GM12878 (cell line): ENCODE data around the gene ALDH1L2. TPM values are rescaled to one million over a fixed set of nuclear protein-coding genes. Genes with fewer than 3 reads are reported as not detected.

Source experiments
- ATAC-seq: fragments of 200-7000 bp; cut with Tn5 transposase; 3 replicates; pipeline ENCODE4 v1.9.1; 2020; ENCODE audit warnings: mild to moderate bottlenecking, moderate library complexity
- BruUV-seq: library from RNA; stranded (reverse); fragments of 400-500 nt; replicated peaks from 2 replicates; lab custom pipeline; 2021; lab: Mats Ljungman, UMichigan
- CTCF ChIA-PET: fragments of 300-600 bp; sonication (Branson Sonifier 250); formaldehyde crosslinking; extraction: SDS; loops from one replicate; lab custom pipeline; 2021; ENCODE audit warnings: inconsistent platforms; lab: Yijun Ruan, JAX
- POLR2A ChIA-PET: fragments of 350-600 bp; formaldehyde crosslinking; extraction: SDS; loops from one replicate; lab custom pipeline; 2021; ENCODE audit warnings: inconsistent platforms; lab: Charles Lee
- RAD21 ChIA-PET: fragments of 300-600 bp; sonication (Branson Sonifier 250); formaldehyde crosslinking; loops from one replicate; lab custom pipeline; 2023; ENCODE audit warnings: antibody characterized with exemption; ENCODE audit not compliant: unreplicated experiment; lab: Charles Lee
- SMC1A ChIA-PET: fragments of 300-600 bp; sonication (Branson Sonifier 250); formaldehyde crosslinking; loops from one replicate; lab custom pipeline; 2023; ENCODE audit not compliant: unreplicated experiment, uncharacterized antibody; lab: Charles Lee
- DNase-seq: peaks from one replicate; pipeline ENCODE4 v3.0.0-alpha.2; 2011; ENCODE audit warnings: low read depth, low spot score
- FAIRE-seq: peaks from 3 replicates; lab custom pipeline; 2011; peaks lifted over from hg19 to GRCh38; lab: Jason Lieb, UNC
- H2AFZ ChIP-seq: 2 replicates; pipeline ENCODE4 v1.6.0; 2011; ENCODE audit warnings: low read depth, low read length, control low read depth; ENCODE audit not compliant: control insufficient read depth
- H3K27ac ChIP-seq: 2 replicates; pipeline ENCODE4 v1.5.1; 2011; ENCODE audit warnings: control low read depth; ENCODE audit not compliant: control insufficient read depth, insufficient read depth
- H3K27me3 ChIP-seq, 2 experiments: replicated peaks in 1 of 2; 2 replicates each; pipeline versions ENCODE4 v1.6.0 to v1.6.1; 2011; ENCODE audit warnings: low read length in 1 of 2; ENCODE audit not compliant: control insufficient read depth in 2 of 2, insufficient read depth in 2 of 2
- H3K36me3 ChIP-seq, 2 experiments: 2 replicates each; pipeline ENCODE4 v1.5.1; 2011; ENCODE audit warnings: low read length in 1 of 2; ENCODE audit not compliant: control insufficient read depth in 2 of 2, insufficient read depth in 2 of 2
- H3K4me1 ChIP-seq: 2 replicates; pipeline ENCODE4 v1.6.1; 2011; ENCODE audit warnings: mild to moderate bottlenecking, low read length, moderate library complexity, mixed read lengths; ENCODE audit not compliant: control insufficient read depth, insufficient read depth
- H3K4me2 ChIP-seq: 2 replicates; pipeline ENCODE4 v1.6.0; 2011; ENCODE audit warnings: control low read depth; ENCODE audit not compliant: control insufficient read depth, insufficient read depth
- H3K4me3 ChIP-seq: fragments of 200-600 bp; sonication (generic); 2 replicates; pipeline ENCODE4 v1.5.1; 2016
- H3K79me2 ChIP-seq: 2 replicates; pipeline ENCODE4 v1.6.0; 2011; ENCODE audit warnings: low read length; ENCODE audit not compliant: control insufficient read depth, insufficient read depth
- H3K9ac ChIP-seq: 2 replicates; pipeline ENCODE4 v1.8.0; 2011; ENCODE audit warnings: low read length, control low read depth, mixed read lengths; ENCODE audit not compliant: control insufficient read depth, insufficient read depth
- H3K9me3 ChIP-seq: replicated peaks from 3 replicates; pipeline ENCODE4 v1.5.1; 2011; ENCODE audit warnings: mild to moderate bottlenecking, low read length; ENCODE audit not compliant: control insufficient read depth, insufficient read depth
- H4K20me1 ChIP-seq: 2 replicates; pipeline ENCODE4 v1.6.0; 2011; ENCODE audit not compliant: control insufficient read depth, insufficient read depth
- BCL11A ChIP-seq: IDR thresholded peaks from 2 replicates; pipeline ENCODE4 v1.6.1; 2011; ENCODE audit warnings: low read depth, low read length
- BMI1 ChIP-seq: fragments of 450-650 bp; IDR thresholded peaks from 2 replicates; pipeline ENCODE4 v1.6.1; 2016; ENCODE audit warnings: mild to moderate bottlenecking, moderate library complexity, borderline replicate concordance
- CBX3 ChIP-seq: fragments of 200-600 bp; sonication (generic); IDR thresholded peaks from 2 replicates; pipeline ENCODE4 v1.6.1; 2016; ENCODE audit warnings: low read depth, borderline replicate concordance
- EED ChIP-seq: sonication (generic); IDR thresholded peaks from 2 replicates; pipeline ENCODE4 v1.6.1; 2016; ENCODE audit warnings: antibody characterized with exemption, low read depth
- GATAD2B ChIP-seq: fragments of 450-650 bp; conservative IDR thresholded peaks from 2 replicates; pipeline ENCODE4 v1.6.1; 2017; ENCODE audit warnings: low read depth, mild to moderate bottlenecking, moderate library complexity
- JUNB ChIP-seq: IDR thresholded peaks from 2 replicates; pipeline ENCODE4 v1.6.1; 2016; ENCODE audit warnings: antibody characterized with exemption, mild to moderate bottlenecking
- JUND ChIP-seq: IDR thresholded peaks from 2 replicates; pipeline ENCODE4 v1.6.1; 2012; ENCODE audit warnings: low read depth, mild to moderate bottlenecking, low read length, improper control_type of control experiment, moderate library complexity
- MEF2A ChIP-seq: IDR thresholded peaks from 2 replicates; pipeline ENCODE4 v1.6.1; 2011; ENCODE audit warnings: low read depth, mild to moderate bottlenecking, low read length, moderate library complexity; ENCODE audit not compliant: insufficient read depth
- MYC ChIP-seq: IDR thresholded peaks from 2 replicates; pipeline ENCODE4 v1.6.1; 2011; ENCODE audit warnings: mild to moderate bottlenecking, low read length, moderate library complexity, inconsistent platforms; ENCODE audit not compliant: insufficient read depth, insufficient replicate concordance, insufficient read length, severe bottlenecking
- NFXL1 ChIP-seq: fragments of 450-650 bp; IDR thresholded peaks from 2 replicates; pipeline ENCODE4 v1.6.1; 2017; ENCODE audit warnings: antibody characterized with exemption, mild to moderate bottlenecking, borderline replicate concordance
- PAX5 ChIP-seq: IDR thresholded peaks from 2 replicates; pipeline ENCODE4 v1.6.1; 2011; ENCODE audit warnings: low read depth, low read length, borderline replicate concordance
- RB1 ChIP-seq: fragments of 450-650 bp; formaldehyde crosslinking; IDR thresholded peaks from 2 replicates; pipeline ENCODE4 v1.6.1; 2017; ENCODE audit warnings: mild to moderate bottlenecking, borderline replicate concordance
- RUNX3 ChIP-seq: IDR thresholded peaks from 2 replicates; pipeline ENCODE4 v1.6.1; 2012; ENCODE audit warnings: low read length, inconsistent platforms
- SIN3A ChIP-seq: IDR thresholded peaks from 2 replicates; pipeline ENCODE4 v1.6.1; 2012; ENCODE audit warnings: low read depth, low read length, improper control_type of control experiment
- SREBF2 ChIP-seq: IDR thresholded peaks from 2 replicates; pipeline ENCODE4 v1.6.1; 2012; ENCODE audit warnings: mild to moderate bottlenecking, low read length
- STAT1 ChIP-seq: fragments of 450-650 bp; conservative IDR thresholded peaks from 2 replicates; pipeline ENCODE4 v1.6.1; 2014; ENCODE audit warnings: antibody characterized with exemption, mild to moderate bottlenecking
- WGBS: methylation state at CpG from one replicate; pipeline ENCODE4 v1.1.6; 2016; ENCODE audit warnings: low lambda C conversion rate; ENCODE audit not compliant: insufficient replicate concordance, insufficient coverage; ENCODE audit errors: missing lambda C conversion rate; 5-methylcytosine and 5-hydroxymethylcytosine counted together
- in situ Hi-C: fragments of 300-500 bp; cut with MboI; formaldehyde crosslinking; loops from 9 replicates; pipeline ENCODE4 v1.14.3; 2018; ENCODE audit warnings: mixed read lengths
- intact Hi-C: fragments of 100-400 bp; cut with micrococcal nuclease; formaldehyde crosslinking; loops from one replicate; pipeline ENCODE4 v1.14.2; 2022; ENCODE audit not compliant: unreplicated experiment
- polyA plus RNA-seq, 11 experiments: library from polyadenylated mRNA; depleted of rRNA in 4 of 11; unstranded in 6 of 11; stranded (reverse) in 5 of 11; fragments of >200 nt; fragmentation: Nextera tagmentation in 4 of 11; fragmentation: Illumina TruSeq in 1 of 11; extraction: Ambion mirVana in 4 of 11; extraction: Trizol in 1 of 11; gene quantifications; 1 replicate in 1 of 11; 2 replicates in 10 of 11; pipeline versions ENCODE4 v1.2.1 to v1.2.3, GENCODE V29; 2011 to 2016; ENCODE audit warnings: inconsistent platforms in 2 of 11, missing spikeins in 2 of 11, low read depth in 1 of 11
- total RNA-seq, 4 experiments: library from RNA; depleted of rRNA in 3 of 4; stranded (reverse); fragments of >200 nt in 3 of 4; fragmentation: Illumina TruSeq in 1 of 4; extraction: Trizol in 1 of 4; gene quantifications; 2 replicates each; pipeline versions ENCODE4 v1.2.1 to v1.2.3, GENCODE V29; 2013 to 2021
- TF ChIP-seq, protein P1 (sequence below): fragments of 450-650 bp; IDR thresholded peaks from 2 replicates; pipeline ENCODE4 v1.6.1; 2017; ENCODE audit warnings: antibody characterized with exemption, mild to moderate bottlenecking, moderate library complexity

ALDH1L2 gene
- total and polyA plus RNA-seq, 10 of the 15 experiments (the other 5 are each of a cell fraction or from before 2014, with no cell fraction given): 0.15 to 13.7 (median 8.5) TPM

GRCh38 chr12:105014603-105015002 lies 69.7 kb downstream of the ALDH1L2 start:
- H4K20me1 ChIP-seq: no peaks in the 10 kb centered on the region
- POLR2A ChIA-PET: interaction anchor here (0.7 kb wide), 1 partner anchor 12 kb away, joined by 3 read pairs; no protein-coding TSS in a partner anchor
- RAD21 ChIA-PET: no interaction called here
- H3K9ac ChIP-seq: no peak overlapping the region
- no peak for DNase-seq
- H3K9me3 ChIP-seq: peaks cover 2% of the 10 kb centered on the region; the same call in 1 of the 3 replicates
- intact Hi-C loops: no loop called here
- FAIRE-seq: no peak
- no peaks in the 10 kb centered on the region for H3K27me3 ChIP-seq
- 93% methylated on average over 2 of the region's 2 CpGs for WGBS
- no peaks in the 10 kb centered on the region for H3K4me1 ChIP-seq
- H3K79me2 ChIP-seq: no peaks in the 10 kb centered on the region
- no peak overlapping the region for H2AFZ ChIP-seq
- BruUV-seq: no TSS peak
- H3K27ac ChIP-seq: no peak overlapping the region
- peaks cover 5 to 7% of the 10 kb centered on the region in 2 experiments; a peak in 2 of 4 replicates for H3K36me3 ChIP-seq
- H3K4me3 ChIP-seq: no peak overlapping the region
- CTCF ChIA-PET: no interaction called here
- no peak for TF ChIP-seq SIN3A
- no peak for TF ChIP-seq JUNB
- no peak for TF ChIP-seq BCL11A
- no peak for TF ChIP-seq BMI1
- no peak for TF ChIP-seq GATAD2B
- no peak for TF ChIP-seq RB1
- no peak for TF ChIP-seq MYC
- TF ChIP-seq RUNX3: no peak
- SMC1A ChIA-PET: interaction anchor here (1.3 kb wide), 1 partner anchor 12 kb away, joined by 7 read pairs; no protein-coding TSS in a partner anchor
- no peak overlapping the region for H3K4me2 ChIP-seq
- ATAC-seq: no peak
- in situ Hi-C loops: no loop called here

GRCh38 chr12:105013892-105014291 lies 70.4 kb downstream of the ALDH1L2 start:
- TF ChIP-seq NFXL1: no peak
- TF ChIP-seq MEF2A: no peak
- TF ChIP-seq JUND: no peak
- no peak for TF ChIP-seq PAX5
- TF ChIP-seq STAT1: no peak
- no peak for TF ChIP-seq SREBF2
- TF ChIP-seq CBX3: no peak
- no peak for TF ChIP-seq EED
- TF ChIP-seq, protein P1, sequence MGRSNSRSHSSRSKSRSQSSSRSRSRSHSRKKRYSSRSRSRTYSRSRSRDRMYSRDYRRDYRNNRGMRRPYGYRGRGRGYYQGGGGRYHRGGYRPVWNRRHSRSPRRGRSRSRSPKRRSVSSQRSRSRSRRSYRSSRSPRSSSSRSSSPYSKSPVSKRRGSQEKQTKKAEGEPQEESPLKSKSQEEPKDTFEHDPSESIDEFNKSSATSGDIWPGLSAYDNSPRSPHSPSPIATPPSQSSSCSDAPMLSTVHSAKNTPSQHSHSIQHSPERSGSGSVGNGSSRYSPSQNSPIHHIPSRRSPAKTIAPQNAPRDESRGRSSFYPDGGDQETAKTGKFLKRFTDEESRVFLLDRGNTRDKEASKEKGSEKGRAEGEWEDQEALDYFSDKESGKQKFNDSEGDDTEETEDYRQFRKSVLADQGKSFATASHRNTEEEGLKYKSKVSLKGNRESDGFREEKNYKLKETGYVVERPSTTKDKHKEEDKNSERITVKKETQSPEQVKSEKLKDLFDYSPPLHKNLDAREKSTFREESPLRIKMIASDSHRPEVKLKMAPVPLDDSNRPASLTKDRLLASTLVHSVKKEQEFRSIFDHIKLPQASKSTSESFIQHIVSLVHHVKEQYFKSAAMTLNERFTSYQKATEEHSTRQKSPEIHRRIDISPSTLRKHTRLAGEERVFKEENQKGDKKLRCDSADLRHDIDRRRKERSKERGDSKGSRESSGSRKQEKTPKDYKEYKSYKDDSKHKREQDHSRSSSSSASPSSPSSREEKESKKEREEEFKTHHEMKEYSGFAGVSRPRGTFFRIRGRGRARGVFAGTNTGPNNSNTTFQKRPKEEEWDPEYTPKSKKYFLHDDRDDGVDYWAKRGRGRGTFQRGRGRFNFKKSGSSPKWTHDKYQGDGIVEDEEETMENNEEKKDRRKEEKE: no peak
- Histone ChIP-seq H3K4me3 (no peak overlapping the region), H3K4me2 (no peak overlapping the region), H3K9me3 (peaks cover 2% of the 10 kb centered on the region; the same call in 1 of the 3 replicates), H4K20me1 (no peaks in the 10 kb centered on the region), H2AFZ (no peak overlapping the region), H3K79me2 (no peaks in the 10 kb centered on the region), H3K36me3 (peaks cover 5 to 7% of the 10 kb centered on the region in 2 experiments; a peak in 2 of 4 replicates), H3K27ac (no peak overlapping the region), H3K27me3 (no peaks in the 10 kb centered on the region), H3K9ac (no peak overlapping the region), H3K4me1 (no peaks in the 10 kb centered on the region)
- SMC1A ChIA-PET: interaction anchor here (1.3 kb wide), 1 partner anchor 11 kb away, joined by 7 read pairs; no protein-coding TSS in a partner anchor
- FAIRE-seq (no peak), DNase-seq (no peak), ATAC-seq (no peak)
- WGBS: 97% methylated on average over 9 of the region's 9 CpGs
- RAD21 ChIA-PET: no interaction called here
- CTCF ChIA-PET: no interaction called here
- no TSS peak for BruUV-seq
- intact Hi-C loops: no loop called here
- in situ Hi-C loops: no loop called here
- POLR2A ChIA-PET: no interaction called here
